MCF 10A (cell line): ENCODE data around the gene SSBP3. TPM values are rescaled to one million over a fixed set of nuclear protein-coding genes. Genes with fewer than 3 reads are reported as not detected.

Experiments used
- BruUV-seq: library from RNA; stranded (reverse); fragments of 400-500 nt; replicated peaks from 2 replicates; lab custom pipeline; 2021; lab: Mats Ljungman, UMichigan
- CTCF ChIA-PET: fragments of 300-600 bp; sonication (Branson Sonifier 250); formaldehyde crosslinking; extraction: SDS; loops from one replicate; lab custom pipeline; 2021; ENCODE audit warnings: antibody characterized with exemption, inconsistent platforms; lab: Yijun Ruan, JAX
- POLR2A ChIA-PET: fragments of 300-600, 350-650 bp; sonication (Branson Sonifier 250); formaldehyde crosslinking; extraction: SDS; loops from one replicate; lab custom pipeline; 2020; ENCODE audit warnings: antibody characterized with exemption, inconsistent platforms; lab: Yijun Ruan, JAX
- DNase-seq: peaks from one replicate; pipeline ENCODE4 v3.0.0-alpha.2; 2018; ENCODE audit not compliant: unreplicated experiment
- H3K27ac Mint-ChIP-seq: one replicate; pipeline ENCODE4 v1.8.0; 2022; ENCODE audit warnings: mild to moderate bottlenecking, low read depth, mixed read lengths; ENCODE audit not compliant: unreplicated experiment
- H3K27me3 Mint-ChIP-seq: one replicate; pipeline ENCODE4 v1.8.0; 2022; ENCODE audit warnings: mixed read lengths; ENCODE audit not compliant: insufficient read depth, unreplicated experiment
- H3K36me3 Mint-ChIP-seq: one replicate; pipeline ENCODE4 v1.8.0; 2022; ENCODE audit warnings: mild to moderate bottlenecking, moderate library complexity, mixed read lengths; ENCODE audit not compliant: insufficient read depth, unreplicated experiment
- H3K4me1 Mint-ChIP-seq: one replicate; pipeline ENCODE4 v1.8.0; 2022; ENCODE audit warnings: mixed read lengths; ENCODE audit not compliant: insufficient read depth, unreplicated experiment
- H3K4me3 Mint-ChIP-seq: one replicate; pipeline ENCODE4 v1.8.0; 2022; ENCODE audit warnings: mild to moderate bottlenecking, moderate library complexity, mixed read lengths; ENCODE audit not compliant: unreplicated experiment
- H3K9me3 Mint-ChIP-seq: one replicate; pipeline ENCODE4 v1.8.0; 2022; ENCODE audit warnings: mixed read lengths; ENCODE audit not compliant: unreplicated experiment
- intact Hi-C: fragments of 100-400 bp; cut with micrococcal nuclease; formaldehyde crosslinking; loops from 2 replicates; pipeline ENCODE4 v1.14.1; 2022
- total RNA-seq: library from RNA; stranded (reverse); gene quantifications from 2 replicates; pipeline ENCODE4 v1.2.3, GENCODE V29; 2022
- TF ChIP-seq, protein P1 (sequence below): fragments of 200-600 bp; IDR thresholded peaks from one replicate; pipeline ENCODE4 v1.8.0; 2022; ENCODE audit warnings: antibody characterized with exemption, mild to moderate bottlenecking; ENCODE audit not compliant: unreplicated experiment

SSBP3 gene
- total RNA-seq, 1 experiment from 2014 or later, result 8.6 TPM

- ChIA-PET CTCF (interaction anchor here (0.6 kb wide), 1 partner anchor 41 kb away, joined by 3 read pairs; no protein-coding TSS in a partner anchor), POLR2A (no interaction called here)
- H3K4me1 Mint-ChIP-seq, result no peaks in the 10 kb centered on the region
- TF ChIP-seq, protein P1, sequence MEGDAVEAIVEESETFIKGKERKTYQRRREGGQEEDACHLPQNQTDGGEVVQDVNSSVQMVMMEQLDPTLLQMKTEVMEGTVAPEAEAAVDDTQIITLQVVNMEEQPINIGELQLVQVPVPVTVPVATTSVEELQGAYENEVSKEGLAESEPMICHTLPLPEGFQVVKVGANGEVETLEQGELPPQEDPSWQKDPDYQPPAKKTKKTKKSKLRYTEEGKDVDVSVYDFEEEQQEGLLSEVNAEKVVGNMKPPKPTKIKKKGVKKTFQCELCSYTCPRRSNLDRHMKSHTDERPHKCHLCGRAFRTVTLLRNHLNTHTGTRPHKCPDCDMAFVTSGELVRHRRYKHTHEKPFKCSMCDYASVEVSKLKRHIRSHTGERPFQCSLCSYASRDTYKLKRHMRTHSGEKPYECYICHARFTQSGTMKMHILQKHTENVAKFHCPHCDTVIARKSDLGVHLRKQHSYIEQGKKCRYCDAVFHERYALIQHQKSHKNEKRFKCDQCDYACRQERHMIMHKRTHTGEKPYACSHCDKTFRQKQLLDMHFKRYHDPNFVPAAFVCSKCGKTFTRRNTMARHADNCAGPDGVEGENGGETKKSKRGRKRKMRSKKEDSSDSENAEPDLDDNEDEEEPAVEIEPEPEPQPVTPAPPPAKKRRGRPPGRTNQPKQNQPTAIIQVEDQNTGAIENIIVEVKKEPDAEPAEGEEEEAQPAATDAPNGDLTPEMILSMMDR, result no peak
- intact Hi-C loops, result loop anchor here (10.0 kb wide), 1 partner anchor 157 kb away; no protein-coding TSS in a partner anchor
- H3K27ac Mint-ChIP-seq, result no peak overlapping the region
- BruUV-seq, result no TSS peak
- H3K4me3 Mint-ChIP-seq, result no peak overlapping the region
- no peaks in the 10 kb centered on the region for H3K27me3 Mint-ChIP-seq
- no peak for DNase-seq
- H3K9me3 Mint-ChIP-seq, result no peaks in the 10 kb centered on the region
- H3K36me3 Mint-ChIP-seq, result peaks cover 5% of the 10 kb centered on the region
These were observed 134.9 kb downstream of the SSBP3 start for GRCh38 chr1:54271341-54271740.

- intact Hi-C loops, result loop anchor here (10.0 kb wide), 1 partner anchor 156 kb away; no protein-coding TSS in a partner anchor
- Mint-ChIP-seq H3K4me3 (no peak overlapping the region), H3K36me3 (peaks cover 5% of the 10 kb centered on the region), H3K27ac (no peak overlapping the region), H3K4me1 (no peaks in the 10 kb centered on the region), H3K9me3 (no peaks in the 10 kb centered on the region), H3K27me3 (no peaks in the 10 kb centered on the region)
- CTCF ChIA-PET, result interaction anchor here (0.6 kb wide), 1 partner anchor 42 kb away, joined by 3 read pairs; no protein-coding TSS in a partner anchor
- BruUV-seq, result no TSS peak
- TF ChIP-seq, protein P1, result no peak
- POLR2A ChIA-PET, result no interaction called here
- DNase-seq, result no peak
These were observed 135.7 kb downstream of the SSBP3 start for GRCh38 chr1:54270543-54270942.

GRCh38 chr1:54268762-54269297 is 137.4 kb downstream of the SSBP3 start:
- intact Hi-C loops, result no loop called here
- Mint-ChIP-seq H3K27me3 (no peaks in the 10 kb centered on the region), H3K9me3 (no peaks in the 10 kb centered on the region), H3K4me1 (no peaks in the 10 kb centered on the region), H3K36me3 (no peaks in the 10 kb centered on the region), H3K27ac (no peak overlapping the region), H3K4me3 (no peak overlapping the region)
- ChIA-PET CTCF (interaction anchor here (0.8 to 1.3 kb wide), 2 partner anchors 15 to 135 kb away, joined by 4 read pairs; no protein-coding TSS in a partner anchor), POLR2A (no interaction called here)
- TF ChIP-seq, protein P1, result no peak
- DNase-seq, result no peak
- BruUV-seq, result no TSS peak

DNA sequence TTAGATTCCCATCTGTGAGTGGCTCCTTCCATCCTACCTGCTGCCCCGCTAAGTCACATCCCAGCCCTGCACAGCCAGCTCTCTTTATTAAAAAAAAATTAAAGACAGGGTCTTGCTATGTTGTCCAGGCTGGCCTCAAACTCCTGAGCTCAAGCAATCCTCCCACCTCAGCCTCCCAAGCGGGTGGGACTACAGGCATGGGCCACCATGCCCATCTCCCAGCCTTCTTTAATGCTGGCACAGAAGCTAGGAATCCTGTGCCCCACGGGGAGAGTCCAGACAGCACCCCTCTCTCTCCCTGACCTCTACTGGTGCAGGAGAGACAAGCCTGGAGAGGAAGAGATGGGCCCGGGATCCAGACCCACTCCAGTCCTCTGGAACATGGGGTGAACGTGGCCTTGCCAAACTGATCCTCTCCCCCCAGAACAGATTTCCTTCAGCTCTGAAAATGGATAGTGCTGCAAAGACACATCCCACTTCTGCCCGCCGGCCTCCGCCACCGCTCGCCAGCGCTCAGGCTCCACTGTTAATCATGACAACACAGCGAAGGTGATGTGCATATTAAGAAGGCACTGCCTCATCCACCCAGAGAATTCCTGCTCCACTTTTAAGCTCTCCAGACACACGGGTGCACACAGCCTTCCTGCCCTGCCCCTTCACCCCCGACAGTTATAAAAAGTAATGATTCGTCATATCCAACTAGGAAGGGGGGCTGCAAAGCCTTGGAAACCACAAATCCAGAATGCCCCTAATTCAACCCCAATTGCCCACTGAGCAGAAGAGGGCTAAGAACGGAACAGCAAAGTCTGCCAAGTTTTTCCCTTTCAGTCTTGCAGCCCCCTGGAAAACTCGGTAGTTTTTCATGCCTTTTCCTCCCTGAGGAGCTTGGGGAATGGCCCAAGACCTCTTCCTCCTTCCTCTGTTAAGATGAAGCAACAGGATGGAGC is 138.1 kb downstream of the SSBP3 start:
- POLR2A ChIA-PET, result interaction anchor here (0.6 kb wide), 1 partner anchor 1393 kb away, joined by 4 read pairs; no protein-coding TSS in a partner anchor
- Mint-ChIP-seq H3K9me3 (no peaks in the 10 kb centered on the region), H3K36me3 (no peaks in the 10 kb centered on the region), H3K4me1 (no peaks in the 10 kb centered on the region), H3K27ac (no peak overlapping the region), H3K4me3 (no peak overlapping the region), H3K27me3 (no peaks in the 10 kb centered on the region)
- DNase-seq, result no peak
- CTCF ChIA-PET, result interaction anchor here (0.8 kb wide), 1 partner anchor 136 kb away, joined by 4 read pairs; no protein-coding TSS in a partner anchor
- TF ChIP-seq, protein P1, result no peak
- no TSS peak for BruUV-seq
- intact Hi-C loops, result no loop called here
